HEK293 (cell line): ENCODE results near the gene IL15.

Source experiments
- HOXD13 ChIP-seq: sonication (generic); formaldehyde crosslinking; IDR thresholded peaks from 2 replicates; pipeline ENCODE4 v1.8.0; 2022; ENCODE audit warnings: missing genetic modification reagents, borderline replicate concordance
- KLF9 ChIP-seq: fragments of 450-650 bp; formaldehyde crosslinking; IDR thresholded peaks from 2 replicates; pipeline ENCODE4 v1.5.1; 2016; ENCODE audit warnings: missing biosample characterization, missing genetic modification characterization, low read depth
- OSR2 ChIP-seq: fragments of 450-650 bp; formaldehyde crosslinking; IDR thresholded peaks from 2 replicates; pipeline ENCODE4 v1.5.1; 2016; ENCODE audit warnings: missing biosample characterization, missing genetic modification characterization
- ZBTB48 ChIP-seq: fragments of 450-650 bp; formaldehyde crosslinking; IDR thresholded peaks from 2 replicates; pipeline ENCODE4 v1.5.1; 2016; ENCODE audit warnings: missing biosample characterization, missing genetic modification characterization
- ZFP41 ChIP-seq: fragments of 450-650 bp; formaldehyde crosslinking; IDR thresholded peaks from 2 replicates; pipeline ENCODE4 v1.5.1; 2016; ENCODE audit warnings: missing biosample characterization, missing genetic modification characterization, borderline replicate concordance
- ZNF138 ChIP-seq: fragments of 450-650 bp; formaldehyde crosslinking; IDR thresholded peaks from 2 replicates; pipeline ENCODE4 v1.5.1; 2016; ENCODE audit warnings: missing biosample characterization, missing genetic modification characterization, borderline replicate concordance
- ZNF140 ChIP-seq: fragments of 450-650 bp; formaldehyde crosslinking; IDR thresholded peaks from 2 replicates; pipeline ENCODE4 v1.5.1; 2016; ENCODE audit warnings: missing biosample characterization, missing genetic modification characterization
- ZNF169 ChIP-seq: fragments of 450-650 bp; formaldehyde crosslinking; IDR thresholded peaks from 2 replicates; pipeline ENCODE4 v1.5.1; 2016; ENCODE audit warnings: missing biosample characterization, missing genetic modification characterization
- ZNF202 ChIP-seq: fragments of 450-650 bp; formaldehyde crosslinking; IDR thresholded peaks from 2 replicates; pipeline ENCODE4 v1.5.1; 2016; ENCODE audit warnings: missing biosample characterization, missing genetic modification characterization, borderline replicate concordance
- ZNF248 ChIP-seq: fragments of 450-650 bp; formaldehyde crosslinking; IDR thresholded peaks from 2 replicates; pipeline ENCODE4 v1.5.1; 2017; ENCODE audit warnings: missing biosample characterization, missing genetic modification characterization
- ZNF266 ChIP-seq: fragments of 450-650 bp; formaldehyde crosslinking; IDR thresholded peaks from 2 replicates; pipeline ENCODE4 v1.5.1; 2016; ENCODE audit warnings: missing biosample characterization, missing genetic modification characterization, low read depth
- ZNF423 ChIP-seq: fragments of 450-650 bp; formaldehyde crosslinking; IDR thresholded peaks from 2 replicates; pipeline ENCODE4 v1.5.1; 2016; ENCODE audit warnings: missing biosample characterization, missing genetic modification characterization
- ZNF510 ChIP-seq: fragments of 450-650 bp; formaldehyde crosslinking; IDR thresholded peaks from 2 replicates; pipeline ENCODE4 v1.5.1; 2018; ENCODE audit warnings: mild to moderate bottlenecking, missing genetic modification characterization, missing biosample characterization; ENCODE audit not compliant: insufficient replicate concordance
- ZNF558 ChIP-seq: fragments of 450-650 bp; formaldehyde crosslinking; IDR thresholded peaks from 2 replicates; pipeline ENCODE4 v1.5.1; 2016; ENCODE audit warnings: missing biosample characterization, missing genetic modification characterization
- ZNF561 ChIP-seq: fragments of 450-650 bp; IDR thresholded peaks from 2 replicates; pipeline ENCODE4 v1.5.1; 2018; ENCODE audit warnings: missing biosample characterization, missing genetic modification characterization, borderline replicate concordance
- ZNF596 ChIP-seq: fragments of 450-650 bp; IDR thresholded peaks from 2 replicates; pipeline ENCODE4 v1.5.0; 2018; ENCODE audit warnings: missing biosample characterization, mild to moderate bottlenecking, missing genetic modification characterization, moderate library complexity
- ZNF707 ChIP-seq: fragments of 450-650 bp; formaldehyde crosslinking; IDR thresholded peaks from 2 replicates; pipeline ENCODE4 v1.5.1; 2016; ENCODE audit warnings: missing biosample characterization, missing genetic modification characterization
- ZNF747 ChIP-seq: fragments of 450-650 bp; formaldehyde crosslinking; IDR thresholded peaks from 2 replicates; pipeline ENCODE4 v1.5.1; 2016; ENCODE audit warnings: missing biosample characterization, missing genetic modification characterization
- ZNF792 ChIP-seq: fragments of 450-650 bp; formaldehyde crosslinking; IDR thresholded peaks from 2 replicates; pipeline ENCODE4 v1.5.1; 2016; ENCODE audit warnings: missing biosample characterization, missing genetic modification characterization
- ZSCAN23 ChIP-seq: fragments of 450-650 bp; formaldehyde crosslinking; IDR thresholded peaks from 2 replicates; pipeline ENCODE4 v1.5.1; 2016; ENCODE audit warnings: missing biosample characterization, missing genetic modification characterization
- TF ChIP-seq, protein P1 (sequence below): fragments of 450-650 bp; formaldehyde crosslinking; IDR thresholded peaks from 2 replicates; pipeline ENCODE4 v1.5.1; 2016; ENCODE audit warnings: missing biosample characterization, missing genetic modification characterization
- TF ChIP-seq, protein P2 (sequence below): fragments of 450-650 bp; formaldehyde crosslinking; IDR thresholded peaks from 2 replicates; pipeline ENCODE4 v1.5.1; 2016; ENCODE audit warnings: missing biosample characterization, missing genetic modification characterization
- TF ChIP-seq, protein P3 (sequence below): IDR thresholded peaks from 2 replicates; pipeline ENCODE4 v1.6.1; 2011; ENCODE audit warnings: mild to moderate bottlenecking, low read depth, low read length, borderline replicate concordance
- TF ChIP-seq, protein P4 (sequence below): fragments of 450-650 bp; formaldehyde crosslinking; IDR thresholded peaks from 2 replicates; pipeline ENCODE4 v1.5.1; 2016; ENCODE audit warnings: missing biosample characterization, missing genetic modification characterization, low read depth
- TF ChIP-seq, protein P5 (sequence below): fragments of 450-650 bp; formaldehyde crosslinking; conservative IDR thresholded peaks from 2 replicates; pipeline ENCODE4 v1.5.1; 2016; ENCODE audit warnings: low read depth, missing biosample characterization, missing genetic modification characterization
- TF ChIP-seq, protein P6 (sequence below): fragments of 450-650 bp; formaldehyde crosslinking; IDR thresholded peaks from 2 replicates; pipeline ENCODE4 v1.5.1; 2016; ENCODE audit warnings: missing biosample characterization, missing genetic modification characterization
- TF ChIP-seq, protein P7 (sequence below): fragments of 450-650 bp; formaldehyde crosslinking; IDR thresholded peaks from 2 replicates; pipeline ENCODE4 v1.5.1; 2016; ENCODE audit warnings: missing biosample characterization, missing genetic modification characterization

Gene IL15

DNA sequence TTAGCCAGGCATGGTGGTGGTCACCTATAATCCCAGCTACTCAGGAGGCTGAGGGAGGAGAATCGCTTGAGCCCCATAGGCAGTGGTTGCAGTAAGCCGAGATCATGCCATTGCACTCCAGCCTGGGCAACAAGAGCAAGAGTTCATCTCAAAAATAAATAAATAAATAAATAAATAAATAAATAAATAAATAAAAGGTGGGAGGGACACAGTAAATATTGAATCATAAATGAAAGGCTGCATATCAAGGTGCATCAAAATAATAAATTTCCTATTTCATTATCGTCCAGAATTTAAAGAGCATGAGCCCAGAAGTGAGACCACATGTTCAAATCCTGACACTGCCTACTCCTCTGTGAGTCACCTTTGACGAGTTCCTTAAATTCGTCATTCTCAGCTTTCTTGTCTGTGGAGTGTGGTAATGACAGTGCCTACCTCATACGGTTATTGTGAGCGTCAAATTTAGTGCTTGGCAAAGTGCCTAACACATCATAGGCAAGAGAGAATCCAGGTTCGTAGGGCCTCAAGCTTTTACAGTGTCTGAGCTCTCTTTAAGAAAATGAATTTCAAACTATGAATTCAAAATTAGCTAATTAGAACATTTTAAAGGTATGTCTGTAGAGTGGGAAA, 49.9 kb downstream of the IL15 start (continued):
- no peak for TF ChIP-seq ZNF561 (tag by site-specific recombination)
- TF ChIP-seq, protein P1, sequence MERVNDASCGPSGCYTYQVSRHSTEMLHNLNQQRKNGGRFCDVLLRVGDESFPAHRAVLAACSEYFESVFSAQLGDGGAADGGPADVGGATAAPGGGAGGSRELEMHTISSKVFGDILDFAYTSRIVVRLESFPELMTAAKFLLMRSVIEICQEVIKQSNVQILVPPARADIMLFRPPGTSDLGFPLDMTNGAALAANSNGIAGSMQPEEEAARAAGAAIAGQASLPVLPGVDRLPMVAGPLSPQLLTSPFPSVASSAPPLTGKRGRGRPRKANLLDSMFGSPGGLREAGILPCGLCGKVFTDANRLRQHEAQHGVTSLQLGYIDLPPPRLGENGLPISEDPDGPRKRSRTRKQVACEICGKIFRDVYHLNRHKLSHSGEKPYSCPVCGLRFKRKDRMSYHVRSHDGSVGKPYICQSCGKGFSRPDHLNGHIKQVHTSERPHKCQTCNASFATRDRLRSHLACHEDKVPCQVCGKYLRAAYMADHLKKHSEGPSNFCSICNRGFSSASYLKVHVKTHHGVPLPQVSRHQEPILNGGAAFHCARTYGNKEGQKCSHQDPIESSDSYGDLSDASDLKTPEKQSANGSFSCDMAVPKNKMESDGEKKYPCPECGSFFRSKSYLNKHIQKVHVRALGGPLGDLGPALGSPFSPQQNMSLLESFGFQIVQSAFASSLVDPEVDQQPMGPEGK (tag by site-specific recombination) = no peak
- TF ChIP-seq ZNF169 (tag by site-specific recombination) = no peak
- no peak for TF ChIP-seq KLF9
- TF ChIP-seq, protein P2, sequence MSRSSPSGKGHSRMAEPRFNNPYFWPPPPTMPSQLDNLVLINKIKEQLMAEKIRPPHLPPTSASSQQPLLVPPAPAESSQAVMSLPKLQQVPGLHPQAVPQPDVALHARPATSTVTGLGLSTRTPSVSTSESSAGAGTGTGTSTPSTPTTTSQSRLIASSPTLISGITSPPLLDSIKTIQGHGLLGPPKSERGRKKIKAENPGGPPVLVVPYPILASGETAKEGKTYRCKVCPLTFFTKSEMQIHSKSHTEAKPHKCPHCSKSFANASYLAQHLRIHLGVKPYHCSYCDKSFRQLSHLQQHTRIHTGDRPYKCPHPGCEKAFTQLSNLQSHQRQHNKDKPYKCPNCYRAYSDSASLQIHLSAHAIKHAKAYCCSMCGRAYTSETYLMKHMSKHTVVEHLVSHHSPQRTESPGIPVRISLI (tag by site-specific recombination) = no peak
- TF ChIP-seq ZNF747 = no peak
- TF ChIP-seq OSR2 (tag by site-specific recombination) = no peak
- no peak for TF ChIP-seq ZFP41 (tag by site-specific recombination)
- TF ChIP-seq ZNF140 (tag by site-specific recombination) = peak; percentile 86; the same call in 1 of the 2 replicates
- peak; percentile 82; the same call in 1 of the 2 replicates for TF ChIP-seq ZNF202
- peak; percentile 94; the same call in 1 of the 2 replicates for TF ChIP-seq ZNF138
- TF ChIP-seq HOXD13 (CRISPR knock-in tag) = no peak
- no peak for TF ChIP-seq ZBTB48 (tag by site-specific recombination)
- TF ChIP-seq, protein P3, sequence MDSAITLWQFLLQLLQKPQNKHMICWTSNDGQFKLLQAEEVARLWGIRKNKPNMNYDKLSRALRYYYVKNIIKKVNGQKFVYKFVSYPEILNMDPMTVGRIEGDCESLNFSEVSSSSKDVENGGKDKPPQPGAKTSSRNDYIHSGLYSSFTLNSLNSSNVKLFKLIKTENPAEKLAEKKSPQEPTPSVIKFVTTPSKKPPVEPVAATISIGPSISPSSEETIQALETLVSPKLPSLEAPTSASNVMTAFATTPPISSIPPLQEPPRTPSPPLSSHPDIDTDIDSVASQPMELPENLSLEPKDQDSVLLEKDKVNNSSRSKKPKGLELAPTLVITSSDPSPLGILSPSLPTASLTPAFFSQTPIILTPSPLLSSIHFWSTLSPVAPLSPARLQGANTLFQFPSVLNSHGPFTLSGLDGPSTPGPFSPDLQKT = no peak
- no peak for TF ChIP-seq ZNF707 (tag by site-specific recombination)
- TF ChIP-seq, protein P4, sequence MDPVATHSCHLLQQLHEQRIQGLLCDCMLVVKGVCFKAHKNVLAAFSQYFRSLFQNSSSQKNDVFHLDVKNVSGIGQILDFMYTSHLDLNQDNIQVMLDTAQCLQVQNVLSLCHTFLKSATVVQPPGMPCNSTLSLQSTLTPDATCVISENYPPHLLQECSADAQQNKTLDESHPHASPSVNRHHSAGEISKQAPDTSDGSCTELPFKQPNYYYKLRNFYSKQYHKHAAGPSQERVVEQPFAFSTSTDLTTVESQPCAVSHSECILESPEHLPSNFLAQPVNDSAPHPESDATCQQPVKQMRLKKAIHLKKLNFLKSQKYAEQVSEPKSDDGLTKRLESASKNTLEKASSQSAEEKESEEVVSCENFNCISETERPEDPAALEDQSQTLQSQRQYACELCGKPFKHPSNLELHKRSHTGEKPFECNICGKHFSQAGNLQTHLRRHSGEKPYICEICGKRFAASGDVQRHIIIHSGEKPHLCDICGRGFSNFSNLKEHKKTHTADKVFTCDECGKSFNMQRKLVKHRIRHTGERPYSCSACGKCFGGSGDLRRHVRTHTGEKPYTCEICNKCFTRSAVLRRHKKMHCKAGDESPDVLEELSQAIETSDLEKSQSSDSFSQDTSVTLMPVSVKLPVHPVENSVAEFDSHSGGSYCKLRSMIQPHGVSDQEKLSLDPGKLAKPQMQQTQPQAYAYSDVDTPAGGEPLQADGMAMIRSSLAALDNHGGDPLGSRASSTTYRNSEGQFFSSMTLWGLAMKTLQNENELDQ (tag by site-specific recombination) = no peak
- peak; percentile 95 for TF ChIP-seq ZNF266 (tag by site-specific recombination)
- TF ChIP-seq, protein P5, sequence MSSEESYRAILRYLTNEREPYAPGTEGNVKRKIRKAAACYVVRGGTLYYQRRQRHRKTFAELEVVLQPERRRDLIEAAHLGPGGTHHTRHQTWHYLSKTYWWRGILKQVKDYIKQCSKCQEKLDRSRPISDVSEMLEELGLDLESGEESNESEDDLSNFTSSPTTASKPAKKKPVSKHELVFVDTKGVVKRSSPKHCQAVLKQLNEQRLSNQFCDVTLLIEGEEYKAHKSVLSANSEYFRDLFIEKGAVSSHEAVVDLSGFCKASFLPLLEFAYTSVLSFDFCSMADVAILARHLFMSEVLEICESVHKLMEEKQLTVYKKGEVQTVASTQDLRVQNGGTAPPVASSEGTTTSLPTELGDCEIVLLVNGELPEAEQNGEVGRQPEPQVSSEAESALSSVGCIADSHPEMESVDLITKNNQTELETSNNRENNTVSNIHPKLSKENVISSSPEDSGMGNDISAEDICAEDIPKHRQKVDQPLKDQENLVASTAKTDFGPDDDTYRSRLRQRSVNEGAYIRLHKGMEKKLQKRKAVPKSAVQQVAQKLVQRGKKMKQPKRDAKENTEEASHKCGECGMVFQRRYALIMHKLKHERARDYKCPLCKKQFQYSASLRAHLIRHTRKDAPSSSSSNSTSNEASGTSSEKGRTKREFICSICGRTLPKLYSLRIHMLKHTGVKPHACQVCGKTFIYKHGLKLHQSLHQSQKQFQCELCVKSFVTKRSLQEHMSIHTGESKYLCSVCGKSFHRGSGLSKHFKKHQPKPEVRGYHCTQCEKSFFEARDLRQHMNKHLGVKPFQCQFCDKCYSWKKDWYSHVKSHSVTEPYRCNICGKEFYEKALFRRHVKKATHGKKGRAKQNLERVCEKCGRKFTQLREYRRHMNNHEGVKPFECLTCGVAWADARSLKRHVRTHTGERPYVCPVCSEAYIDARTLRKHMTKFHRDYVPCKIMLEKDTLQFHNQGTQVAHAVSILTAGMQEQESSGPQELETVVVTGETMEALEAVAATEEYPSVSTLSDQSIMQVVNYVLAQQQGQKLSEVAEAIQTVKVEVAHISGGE (tag by site-specific recombination) = peak; percentile 88
- no peak for TF ChIP-seq ZNF792 (tag by site-specific recombination)
- TF ChIP-seq ZNF596 (tag by site-specific recombination) = no peak
- TF ChIP-seq, protein P6, sequence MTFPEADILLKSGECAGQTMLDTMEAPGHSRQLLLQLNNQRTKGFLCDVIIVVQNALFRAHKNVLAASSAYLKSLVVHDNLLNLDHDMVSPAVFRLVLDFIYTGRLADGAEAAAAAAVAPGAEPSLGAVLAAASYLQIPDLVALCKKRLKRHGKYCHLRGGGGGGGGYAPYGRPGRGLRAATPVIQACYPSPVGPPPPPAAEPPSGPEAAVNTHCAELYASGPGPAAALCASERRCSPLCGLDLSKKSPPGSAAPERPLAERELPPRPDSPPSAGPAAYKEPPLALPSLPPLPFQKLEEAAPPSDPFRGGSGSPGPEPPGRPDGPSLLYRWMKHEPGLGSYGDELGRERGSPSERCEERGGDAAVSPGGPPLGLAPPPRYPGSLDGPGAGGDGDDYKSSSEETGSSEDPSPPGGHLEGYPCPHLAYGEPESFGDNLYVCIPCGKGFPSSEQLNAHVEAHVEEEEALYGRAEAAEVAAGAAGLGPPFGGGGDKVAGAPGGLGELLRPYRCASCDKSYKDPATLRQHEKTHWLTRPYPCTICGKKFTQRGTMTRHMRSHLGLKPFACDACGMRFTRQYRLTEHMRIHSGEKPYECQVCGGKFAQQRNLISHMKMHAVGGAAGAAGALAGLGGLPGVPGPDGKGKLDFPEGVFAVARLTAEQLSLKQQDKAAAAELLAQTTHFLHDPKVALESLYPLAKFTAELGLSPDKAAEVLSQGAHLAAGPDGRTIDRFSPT (tag by site-specific recombination) = no peak
- no peak for TF ChIP-seq ZNF248 (tag by site-specific recombination)
- no peak for TF ChIP-seq ZNF423 (tag by site-specific recombination)
- TF ChIP-seq, protein P7, sequence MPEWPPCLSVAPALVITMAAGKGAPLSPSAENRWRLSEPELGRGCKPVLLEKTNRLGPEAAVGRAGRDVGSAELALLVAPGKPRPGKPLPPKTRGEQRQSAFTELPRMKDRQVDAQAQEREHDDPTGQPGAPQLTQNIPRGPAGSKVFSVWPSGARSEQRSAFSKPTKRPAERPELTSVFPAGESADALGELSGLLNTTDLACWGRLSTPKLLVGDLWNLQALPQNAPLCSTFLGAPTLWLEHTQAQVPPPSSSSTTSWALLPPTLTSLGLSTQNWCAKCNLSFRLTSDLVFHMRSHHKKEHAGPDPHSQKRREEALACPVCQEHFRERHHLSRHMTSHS (tag by site-specific recombination) = no peak
- TF ChIP-seq ZNF510 = peak; percentile 90
- TF ChIP-seq ZNF558 (tag by site-specific recombination) = peak; percentile 85
- no peak for TF ChIP-seq ZSCAN23 (tag by site-specific recombination)
